Right cardiac atrium (tissue), 5 donors: ENCODE data around the gene MEF2A. TPM values are rescaled to one million over a fixed set of nuclear protein-coding genes. Genes with fewer than 3 reads are reported as not detected.

Experiments used
- ATAC-seq, 2 donors: fragments of 200-7000 bp; cut with Tn5 transposase; one replicate each; pipeline versions ENCODE4 v1.8.0 to v1.9.1; 2020; ENCODE audit warnings: moderate library complexity in 2 of 2, mild to moderate bottlenecking in 1 of 2
- DNase-seq, 3 donors: peaks; one replicate each; pipeline ENCODE4 v3.0.0-alpha.2; 2020
- H3K27ac ChIP-seq: one replicate; pipeline ENCODE4 v1.5.1; 2013; ENCODE audit warnings: mild to moderate bottlenecking, low read length, control low read depth, moderate library complexity
- H3K27me3 ChIP-seq: one replicate; pipeline ENCODE4 v1.6.1; 2013; ENCODE audit not compliant: control insufficient read depth, insufficient read depth
- H3K4me1 ChIP-seq: one replicate; pipeline ENCODE4 v1.6.1; 2013; ENCODE audit warnings: low read length; ENCODE audit not compliant: control insufficient read depth, insufficient read depth
- H3K4me3 ChIP-seq: one replicate; pipeline ENCODE4 v1.5.1; 2013; ENCODE audit warnings: low read length, control low read depth
- H3K9me3 ChIP-seq: one replicate; pipeline ENCODE4 v1.6.1; 2013; ENCODE audit warnings: low read length; ENCODE audit not compliant: control insufficient read depth
- WGBS: extraction: QIAGEN DNeasy Blood & Tissue Kit; methylation state at CpG from one replicate; pipeline ENCODE4 v1.1.7; 2013; 5-methylcytosine and 5-hydroxymethylcytosine counted together
- intact Hi-C, 4 donors: fragments of 100-400 bp; cut with DNase I; formaldehyde crosslinking; loops; one replicate each; pipeline versions ENCODE4 v1.11.0 to v1.14.0; 2022 to 2023
- polyA plus RNA-seq: library from polyadenylated mRNA; stranded (reverse); fragments of 200-250 nt; gene quantifications from one replicate; pipeline ENCODE4 v1.2.3, GENCODE V29; 2013
- total RNA-seq, 4 donors: library from RNA; stranded (reverse); fragmentation: NEBNext Ultra II Directional; extraction: Animal tissue kit (Norgen Biotek cat#: 25700); gene quantifications; one replicate each; pipeline ENCODE4 v1.2.1, GENCODE V29; 2021
- donor health status: healthy with polysubstance abuse.
- donor health status: DM: no; HTN: yes; CAD: no.
- donor health status: DM: no; HTN: no; CAD: no.
- donor health status: DM: no; HTN: yes; CAD: no; lungs with severe emphysema.
- donor health status: DM: yes; HTN: yes; CAD: no.

Gene MEF2A
- total and polyA plus RNA-seq, 5 donors = 65.9 to 177 (median 172) TPM

- DNase-seq (no peak), ATAC-seq (peak in 1 of 2 donors; percentile 43)
- no peaks in the 10 kb centered on the region for H3K27me3 ChIP-seq
- WGBS = 65% methylated on average over 2 of the region's 2 CpGs
- no peaks in the 10 kb centered on the region for H3K9me3 ChIP-seq
- H3K4me3 ChIP-seq = no peak overlapping the region
- no peak overlapping the region for H3K27ac ChIP-seq
- peaks cover 3% of the 10 kb centered on the region for H3K4me1 ChIP-seq
- intact Hi-C loops = no loop called here
Observed at GRCh38 chr15:99674279-99674678, 108.5 kb downstream of the MEF2A start.

- intact Hi-C loops = no loop called here
- H3K27ac ChIP-seq = no peak overlapping the region
Observed at GRCh38 chr15:99677540-99678134, 111.9 kb downstream of the MEF2A start.

DNA sequence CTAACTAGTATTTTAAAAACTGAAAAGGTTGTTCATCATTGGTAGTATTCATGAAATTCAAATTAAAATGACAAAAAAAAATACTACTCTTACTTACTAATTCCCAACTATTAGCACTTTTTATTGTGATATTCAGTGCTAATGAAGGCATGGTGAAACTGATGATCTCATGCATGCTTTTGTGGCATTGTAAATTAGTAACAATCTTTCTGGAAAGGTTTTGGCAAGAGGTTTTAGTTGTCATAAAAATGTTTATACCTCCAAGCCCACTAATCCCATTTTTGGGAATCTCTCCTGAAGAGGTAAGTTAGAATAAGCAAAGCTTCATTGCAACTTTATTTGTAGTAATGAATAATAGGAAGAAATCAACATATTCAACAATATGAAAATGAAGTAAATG, 114.5 kb downstream of the MEF2A start:
- no peak overlapping the region for H3K27ac ChIP-seq
- H3K9me3 ChIP-seq = no peaks in the 10 kb centered on the region
- DNase-seq = no peak
- ATAC-seq = no peak
- no peaks in the 10 kb centered on the region for H3K27me3 ChIP-seq
- intact Hi-C loops = no loop called here
- no peak overlapping the region for H3K4me3 ChIP-seq
- peaks cover 2% of the 10 kb centered on the region for H3K4me1 ChIP-seq

More at GRCh38 chr15:99677540-99678134, 111.9 kb downstream of the MEF2A start:
- no peaks in the 10 kb centered on the region for H3K27me3 ChIP-seq
- 64% methylated on average over 4 of the region's 4 CpGs for WGBS
- no peak for DNase-seq
- peaks cover 3% of the 10 kb centered on the region for H3K4me1 ChIP-seq
- no peaks in the 10 kb centered on the region for H3K9me3 ChIP-seq
- H3K4me3 ChIP-seq = no peak overlapping the region
- no peak for ATAC-seq

- no peak for ATAC-seq
- H3K27me3 ChIP-seq = no peaks in the 10 kb centered on the region
- H3K27ac ChIP-seq = no peak overlapping the region
- no peak for DNase-seq
- intact Hi-C loops = no loop called here
- no peak overlapping the region for H3K4me3 ChIP-seq
- peaks cover 2% of the 10 kb centered on the region for H3K4me1 ChIP-seq
- H3K9me3 ChIP-seq = no peaks in the 10 kb centered on the region
- 71% methylated on average over 1 of the region's 1 CpG for WGBS
Observed at GRCh38 chr15:99681990-99682389, 116.2 kb downstream of the MEF2A start.

- ATAC-seq = peak in 1 of 2 donors; percentile 54
- WGBS = 0% methylated on average over 1 of the region's 1 CpG
Observed at GRCh38 chr15:99682455-99682854, 116.7 kb downstream of the MEF2A start.

GRCh38 chr15:99683000-99683670, 117.4 kb downstream of the MEF2A start:
- Histone ChIP-seq H3K4me3 (no peak overlapping the region), H3K4me1 (peaks cover 2% of the 10 kb centered on the region), H3K27ac (peak overlapping the region; percentile 92), H3K27me3 (no peaks in the 10 kb centered on the region), H3K9me3 (no peaks in the 10 kb centered on the region)
- intact Hi-C loops = no loop called here
- ATAC-seq = peak; percentile 75 to 92
- DNase-seq = no peak
- 56% methylated on average over 9 of the region's 9 CpGs for WGBS

More at GRCh38 chr15:99682455-99682854, 116.7 kb downstream of the MEF2A start:
- DNase-seq = no peak
- intact Hi-C loops = no loop called here
- no peaks in the 10 kb centered on the region for H3K9me3 ChIP-seq
- H3K4me3 ChIP-seq = no peak overlapping the region
- no peak overlapping the region for H3K27ac ChIP-seq
- H3K4me1 ChIP-seq = peaks cover 2% of the 10 kb centered on the region
- no peaks in the 10 kb centered on the region for H3K27me3 ChIP-seq

GRCh38 chr15:99686290-99686689, 120.5 kb downstream of the MEF2A start:
- WGBS = 100% methylated on average over 1 of the region's 1 CpG
- Histone ChIP-seq H3K9me3 (no peaks in the 10 kb centered on the region), H3K4me1 (peaks cover 2% of the 10 kb centered on the region), H3K27me3 (no peaks in the 10 kb centered on the region), H3K4me3 (no peak overlapping the region), H3K27ac (no peak overlapping the region)
- intact Hi-C loops = no loop called here
- ATAC-seq (no peak), DNase-seq (no peak)

DNA sequence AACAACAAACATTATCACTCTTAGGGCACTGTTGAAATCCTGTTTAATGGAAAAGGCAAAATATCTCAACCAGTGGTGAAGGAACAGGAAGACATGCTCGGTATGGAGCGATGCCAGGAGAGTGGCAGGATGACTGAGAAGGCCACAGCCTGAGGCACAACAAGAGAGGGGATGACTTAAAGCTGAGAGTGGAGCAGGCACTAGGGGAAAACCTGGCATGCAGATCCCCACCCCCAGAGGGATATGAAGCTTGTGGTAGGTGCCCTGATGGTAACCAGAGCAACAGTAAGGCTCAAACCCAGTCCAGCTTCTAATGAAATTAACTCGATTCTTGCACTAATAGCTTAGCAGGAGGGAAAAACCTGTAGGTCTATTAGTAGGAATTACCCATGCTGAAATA, 127.0 kb downstream of the MEF2A start:
- H3K27me3 ChIP-seq = no peaks in the 10 kb centered on the region
- intact Hi-C loops = no loop called here
- no peak for DNase-seq
- H3K27ac ChIP-seq = no peak overlapping the region
- 83% methylated on average over 3 of the region's 3 CpGs for WGBS
- no peaks in the 10 kb centered on the region for H3K9me3 ChIP-seq
- ATAC-seq = peak; percentile 9 to 40
- H3K4me1 ChIP-seq = no peaks in the 10 kb centered on the region
- H3K4me3 ChIP-seq = no peak overlapping the region

- Histone ChIP-seq H3K9me3 (no peaks in the 10 kb centered on the region), H3K4me1 (peaks cover 1% of the 10 kb centered on the region), H3K27ac (no peak overlapping the region), H3K27me3 (no peaks in the 10 kb centered on the region), H3K4me3 (no peak overlapping the region)
- intact Hi-C loops = no loop called here
- WGBS = 47% methylated on average over 2 of the region's 2 CpGs
- ATAC-seq = peak; percentile 45 to 54
- no peak for DNase-seq
Observed at GRCh38 chr15:99696096-99696495, 130.3 kb downstream of the MEF2A start.

GRCh38 chr15:99702895-99703602, 137.3 kb downstream of the MEF2A start:
- intact Hi-C loops = loop anchor here in 2 of 4 donors (5.0 to 10.0 kb wide), 4 partner anchors 138 to 418 kb away; partner anchors contain the start of gene MEF2A (in 2 of the 2)
- Histone ChIP-seq H3K4me1 (peaks cover 4% of the 10 kb centered on the region), H3K9me3 (no peaks in the 10 kb centered on the region), H3K27ac (peak overlapping the region; percentile 78), H3K4me3 (no peak overlapping the region), H3K27me3 (no peaks in the 10 kb centered on the region)
- ATAC-seq (peak; percentile 5 to 27), DNase-seq (no peak)
- 32% methylated on average over 4 of the region's 4 CpGs for WGBS
